ENCODE results near the gene FLRT1. TPM values are rescaled to one million over a fixed set of nuclear protein-coding genes. Genes with fewer than 3 reads are reported as not detected.

FLRT1 gene
- total and polyA plus RNA-seq, 7 donors: 0.03 to 0.10 (median 0.08) TPM; not detected in 2

- Histone ChIP-seq H3K4me1 (peaks cover 12% of the 10 kb centered on the region), H3K4me3 (no peak overlapping the region), H3K9me3 (no peaks in the 10 kb centered on the region), H3K27ac (no peak overlapping the region), H3K36me3 (ENCODE audit: insufficient read depth in 1 of 2, low read depth in 1 of 2) (no peaks in the 10 kb centered on the region), H3K27me3 (ENCODE audit: insufficient read depth in 3 of 3, low read length in 2 of 3) (no peaks in the 10 kb centered on the region)
- 69 to 85% (median 83%) methylated on average over 4 to 8 of the region's 8 CpGs for WGBS, 3 donors
- no peak for TF ChIP-seq CTCF (IDR thresholded peaks at IDR 0.05)
- DNase-seq (no peak), ATAC-seq (no peak)
- intact Hi-C loops (cut with DNase I): no loop called here
Measured at GRCh38 chr11:64029773-64030172, 6.0 kb upstream of the FLRT1 start.

- Histone ChIP-seq H3K9me3 (no peaks in the 10 kb centered on the region), H3K4me1 (peaks cover 9% of the 10 kb centered on the region), H3K27ac (no peak overlapping the region), H3K27me3 (ENCODE audit: insufficient read depth in 3 of 3, low read length in 2 of 3) (no peaks in the 10 kb centered on the region), H3K4me3 (no peak overlapping the region), H3K36me3 (ENCODE audit: insufficient read depth in 1 of 2, low read depth in 1 of 2) (no peaks in the 10 kb centered on the region)
- TF ChIP-seq CTCF (IDR thresholded peaks at IDR 0.05): no peak
- 85 to 86% (median 85%) methylated on average over 3 of the region's 3 CpGs for WGBS, 3 donors
- no peak for ATAC-seq
- intact Hi-C loops (cut with DNase I): no loop called here
- DNase-seq: no peak
Measured at GRCh38 chr11:64031001-64031400, 4.7 kb upstream of the FLRT1 start.

- H3K9me3 ChIP-seq: no peaks in the 10 kb centered on the region
- H3K4me1 ChIP-seq: peaks cover 17% of the 10 kb centered on the region
- no peak for DNase-seq
- ATAC-seq: no peak
- H3K27ac ChIP-seq: no peak overlapping the region
- H3K4me3 ChIP-seq: no peak overlapping the region
- WGBS, 3 donors: 92 to 97% (median 96%) methylated on average over 4 of the region's 4 CpGs
- no peaks in the 10 kb centered on the region for H3K27me3 ChIP-seq (ENCODE audit: insufficient read depth in 3 of 3, low read length in 2 of 3)
- TF ChIP-seq CTCF (IDR thresholded peaks at IDR 0.05): no peak
- intact Hi-C loops (cut with DNase I): no loop called here
- no peaks in the 10 kb centered on the region for H3K36me3 ChIP-seq (ENCODE audit: insufficient read depth in 1 of 2, low read depth in 1 of 2)
Measured at GRCh38 chr11:64032050-64032449, 3.7 kb upstream of the FLRT1 start.

- Histone ChIP-seq H3K4me3 (no peak overlapping the region), H3K4me1 (peaks cover 24% of the 10 kb centered on the region), H3K36me3 (ENCODE audit: insufficient read depth in 1 of 2, low read depth in 1 of 2) (no peaks in the 10 kb centered on the region), H3K27me3 (ENCODE audit: insufficient read depth in 3 of 3, low read length in 2 of 3) (no peaks in the 10 kb centered on the region), H3K9me3 (no peaks in the 10 kb centered on the region), H3K27ac (no peak overlapping the region)
- WGBS, 3 donors: 75 to 91% (median 83%) methylated on average over 9 of the region's 9 CpGs
- ATAC-seq (no peak), DNase-seq (no peak)
- TF ChIP-seq CTCF (IDR thresholded peaks at IDR 0.05): no peak
- intact Hi-C loops (cut with DNase I): no loop called here
Measured at GRCh38 chr11:64034411-64034811, 1.3 kb upstream of the FLRT1 start.

- DNase-seq (no peak), ATAC-seq (no peak)
- intact Hi-C loops (cut with DNase I): no loop called here
- peak overlapping the region; percentile 28 for H3K4me3 ChIP-seq
- H3K9me3 ChIP-seq: no peaks in the 10 kb centered on the region
- no peak for TF ChIP-seq CTCF (IDR thresholded peaks at IDR 0.05)
- 37 to 45% (median 39%) methylated on average over 13 to 17 of the region's 17 CpGs for WGBS, 3 donors
- no peaks in the 10 kb centered on the region for H3K27me3 ChIP-seq (ENCODE audit: insufficient read depth in 3 of 3, low read length in 2 of 3)
- H3K4me1 ChIP-seq: peaks cover 24% of the 10 kb centered on the region
- no peak overlapping the region for H3K27ac ChIP-seq
- H3K36me3 ChIP-seq (ENCODE audit: insufficient read depth in 1 of 2, low read depth in 1 of 2): no peaks in the 10 kb centered on the region
Measured at GRCh38 chr11:64035081-64035524, 628 bp upstream of the FLRT1 start.
